Ishikawa (cell line): ENCODE results near the gene FAM3C.

ENCODE experiments used
- CEBPB ChIP-seq: IDR thresholded peaks from 2 replicates; pipeline ENCODE4 v1.6.1; 2012
- CREB1 ChIP-seq: IDR thresholded peaks from 2 replicates; pipeline ENCODE4 v1.6.1; 2012; ENCODE audit warnings: low read depth
- EGR1 ChIP-seq: IDR thresholded peaks from 2 replicates; pipeline ENCODE4 v1.6.1; 2012
- EP300 ChIP-seq: IDR thresholded peaks from 2 replicates; pipeline ENCODE4 v1.6.1; 2012; ENCODE audit warnings: borderline replicate concordance
- FOXM1 ChIP-seq: IDR thresholded peaks from 2 replicates; pipeline ENCODE4 v1.6.1; 2012; ENCODE audit warnings: low read depth, borderline replicate concordance
- MAX ChIP-seq: IDR thresholded peaks from 2 replicates; pipeline ENCODE4 v1.6.1; 2012
- NFIC ChIP-seq: IDR thresholded peaks from 2 replicates; pipeline ENCODE4 v1.6.1; 2012
- RAD21 ChIP-seq: IDR thresholded peaks from 2 replicates; pipeline ENCODE4 v1.6.1; 2012; ENCODE audit warnings: low read depth
- REST ChIP-seq: IDR thresholded peaks from 2 replicates; pipeline ENCODE4 v1.6.1; 2012; ENCODE audit warnings: low read depth, mild to moderate bottlenecking
- TAF1 ChIP-seq: IDR thresholded peaks from 2 replicates; pipeline ENCODE4 v1.6.1; 2012; ENCODE audit warnings: low read depth, mild to moderate bottlenecking
- TCF12 ChIP-seq: IDR thresholded peaks from 2 replicates; pipeline ENCODE4 v1.6.1; 2012; ENCODE audit warnings: low read depth
- TEAD4 ChIP-seq: IDR thresholded peaks from 2 replicates; pipeline ENCODE4 v1.6.1; 2012
- USF1 ChIP-seq: IDR thresholded peaks from 2 replicates; pipeline ENCODE4 v1.6.1; 2012
- YY1 ChIP-seq: IDR thresholded peaks from 2 replicates; pipeline ENCODE4 v1.6.1; 2012; ENCODE audit warnings: low read depth
- ZBTB7A ChIP-seq: IDR thresholded peaks from 2 replicates; pipeline ENCODE4 v1.6.1; 2012; ENCODE audit warnings: low read depth

Gene FAM3C

GRCh38 chr7:121352323-121352722 is 43.8 kb downstream of the FAM3C start:
- no peak for TF ChIP-seq ZBTB7A
- no peak for TF ChIP-seq CREB1
- no peak for TF ChIP-seq YY1
- no peak for TF ChIP-seq EP300
- TF ChIP-seq USF1, result no peak
- TF ChIP-seq TAF1, result no peak
- TF ChIP-seq NFIC, result no peak
- TF ChIP-seq REST, result no peak
- TF ChIP-seq RAD21, result no peak
- no peak for TF ChIP-seq TCF12
- TF ChIP-seq EGR1, result no peak
- TF ChIP-seq CEBPB, result no peak
- no peak for TF ChIP-seq FOXM1
- no peak for TF ChIP-seq MAX
- TF ChIP-seq TEAD4, result no peak

DNA sequence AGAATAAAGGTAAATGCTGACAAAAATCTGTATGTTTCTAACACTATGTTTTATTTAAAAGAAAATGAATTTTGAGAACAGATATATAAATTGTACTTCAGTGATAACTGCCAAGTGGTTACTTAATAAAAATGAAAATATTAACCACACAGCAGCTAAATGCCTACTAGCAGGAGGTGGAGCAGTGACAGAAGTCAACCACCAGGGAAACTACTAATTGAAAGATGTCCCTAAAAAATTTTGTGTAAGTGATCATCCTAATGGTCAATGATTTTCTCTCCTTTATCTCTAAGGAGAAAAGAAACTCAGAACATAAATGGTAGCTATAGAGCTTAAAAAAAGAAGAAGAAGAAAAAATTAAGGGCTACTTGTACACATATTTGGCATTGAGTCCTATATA is 44.4 kb downstream of the FAM3C start:
- TF ChIP-seq REST (no peak), TAF1 (no peak), ZBTB7A (no peak), YY1 (no peak), TCF12 (no peak), EGR1 (no peak), EP300 (no peak)

GRCh38 chr7:121344497-121344896 is 51.6 kb downstream of the FAM3C start:
- no peak for TF ChIP-seq TCF12
- TF ChIP-seq USF1, result no peak
- TF ChIP-seq NFIC, result no peak
- TF ChIP-seq RAD21, result no peak
- no peak for TF ChIP-seq FOXM1
- TF ChIP-seq CEBPB, result no peak
- TF ChIP-seq MAX, result no peak
- no peak for TF ChIP-seq EP300
- no peak for TF ChIP-seq ZBTB7A
- no peak for TF ChIP-seq TEAD4
- no peak for TF ChIP-seq YY1
- no peak for TF ChIP-seq CREB1
- TF ChIP-seq REST, result no peak
- TF ChIP-seq TAF1, result no peak
- TF ChIP-seq EGR1, result no peak

GRCh38 chr7:121344093-121344492 is 52.0 kb downstream of the FAM3C start:
- TF ChIP-seq USF1 (no peak), RAD21 (no peak), REST (no peak), NFIC (no peak), CREB1 (no peak), EP300 (no peak), TAF1 (no peak), YY1 (no peak), ZBTB7A (no peak), FOXM1 (no peak), MAX (no peak), CEBPB (no peak), EGR1 (no peak), TEAD4 (no peak), TCF12 (no peak)
